ENCODE results near the gene UBAC2. TPM values are rescaled to one million over a fixed set of nuclear protein-coding genes. Genes with fewer than 3 reads are reported as not detected.
A peak's percentile ranks its signal among the peaks of the same experiment; 100 is the strongest.

The UBAC2 gene
- total and polyA plus RNA-seq, 4 donors: 49.9 to 77.1 (median 53.7) TPM

GRCh38 chr13:99305566-99305965 lies 104.9 kb downstream of the UBAC2 start:
- Histone ChIP-seq H3K4me1 (ENCODE audit: control insufficient read depth in 5 of 5, insufficient read depth in 5 of 5, low read length in 5 of 5) (peaks cover 0 to 10% (median 2%) of the 10 kb centered on the region in 5 donors), H3K27ac (ENCODE audit: low read depth in 1 of 2, low read length in 1 of 2) (no peak overlapping the region), H3K9me3 (ENCODE audit: control insufficient read depth in 4 of 4, insufficient read depth in 3 of 4, low read length in 3 of 4) (no peaks in the 10 kb centered on the region), H3K9ac (ENCODE audit: insufficient read depth in 1 of 2, low read length in 2 of 2) (no peak overlapping the region), H3K27me3 (ENCODE audit: control insufficient read depth in 3 of 3, insufficient read depth in 3 of 3, low read length in 2 of 3) (no peaks in the 10 kb centered on the region), H3K36me3 (ENCODE audit: control insufficient read depth in 4 of 4, insufficient read depth in 4 of 4, low read length in 4 of 4) (peaks cover 0 to 5% (median under 1%) of the 10 kb centered on the region in 4 donors), H3K4me3 (no peak overlapping the region)
- no peak for DNase-seq
- no peak for ATAC-seq (ENCODE audit: insufficient read depth, low FRiP score)
- WGBS, 2 donors: 86 to 94% methylated on average over 8 of the region's 8 CpGs
- no peak for TF ChIP-seq CTCF (IDR thresholded peaks at IDR 0.05; ENCODE audit: control extremely low read depth, extremely low read depth)

GRCh38 chr13:99307247-99307646 lies 106.6 kb downstream of the UBAC2 start, which contains the start of gene GPR183:
Gene GPR183 (minus strand): TSS chr13:99307399. CDS start chr13:99296145, 11,254 bp downstream.
- H3K36me3 ChIP-seq (ENCODE audit: control insufficient read depth in 4 of 4, insufficient read depth in 4 of 4, low read length in 4 of 4): peaks cover 0 to 5% (median under 1%) of the 10 kb centered on the region in 4 donors
- no peaks in the 10 kb centered on the region for H3K9me3 ChIP-seq (ENCODE audit: control insufficient read depth in 4 of 4, insufficient read depth in 3 of 4, low read length in 3 of 4)
- 15 to 23% methylated on average over 4 of the region's 4 CpGs for WGBS, 2 donors
- no peak for TF ChIP-seq CTCF (IDR thresholded peaks at IDR 0.05; ENCODE audit: control extremely low read depth, extremely low read depth)
- peaks cover 0 to 10% (median 4%) of the 10 kb centered on the region in 5 donors for H3K4me1 ChIP-seq (ENCODE audit: control insufficient read depth in 5 of 5, insufficient read depth in 5 of 5, low read length in 5 of 5)
- peak within 1 kb of the TSS in 1 of 2 donors; percentile 18 for H3K9ac ChIP-seq (ENCODE audit: insufficient read depth in 1 of 2, low read length in 2 of 2)
- H3K27me3 ChIP-seq (ENCODE audit: control insufficient read depth in 3 of 3, insufficient read depth in 3 of 3, low read length in 2 of 3): no peaks in the 10 kb centered on the region
- ATAC-seq (ENCODE audit: insufficient read depth, low FRiP score) (peak; percentile 59), DNase-seq (peak in 2 of 3 donors; percentile 41 to 48)
- no peak within 1 kb of the TSS for H3K4me3 ChIP-seq
- H3K27ac ChIP-seq (ENCODE audit: low read depth in 1 of 2, low read length in 1 of 2): peak within 1 kb of the TSS; percentile 26 to 33

GRCh38 chr13:99307648-99308339 lies 107.1 kb downstream of the UBAC2 start:
- H3K27ac ChIP-seq (ENCODE audit: low read depth in 1 of 2, low read length in 1 of 2): peak overlapping the region; percentile 26 to 33
- peak overlapping the region in 1 of 2 donors; percentile 18 for H3K9ac ChIP-seq (ENCODE audit: insufficient read depth in 1 of 2, low read length in 2 of 2)
- no peak overlapping the region for H3K4me3 ChIP-seq
- WGBS, 2 donors: 42 to 53% methylated on average over 6 of the region's 6 CpGs
- DNase-seq: peak in 2 of 3 donors; percentile 34 to 60
- peaks cover 0 to 5% (median under 1%) of the 10 kb centered on the region in 4 donors for H3K36me3 ChIP-seq (ENCODE audit: control insufficient read depth in 4 of 4, insufficient read depth in 4 of 4, low read length in 4 of 4)
- peak; percentile 74 for ATAC-seq (ENCODE audit: insufficient read depth, low FRiP score)
- TF ChIP-seq CTCF (IDR thresholded peaks at IDR 0.05; ENCODE audit: control extremely low read depth, extremely low read depth): no peak
- no peaks in the 10 kb centered on the region for H3K9me3 ChIP-seq (ENCODE audit: control insufficient read depth in 4 of 4, insufficient read depth in 3 of 4, low read length in 3 of 4)
- no peaks in the 10 kb centered on the region for H3K27me3 ChIP-seq (ENCODE audit: control insufficient read depth in 3 of 3, insufficient read depth in 3 of 3, low read length in 2 of 3)
- peaks cover 0 to 10% (median 5%) of the 10 kb centered on the region in 5 donors for H3K4me1 ChIP-seq (ENCODE audit: control insufficient read depth in 5 of 5, insufficient read depth in 5 of 5, low read length in 5 of 5)
